Measurements from ENCODE around the gene EXOC6B.

DNA sequence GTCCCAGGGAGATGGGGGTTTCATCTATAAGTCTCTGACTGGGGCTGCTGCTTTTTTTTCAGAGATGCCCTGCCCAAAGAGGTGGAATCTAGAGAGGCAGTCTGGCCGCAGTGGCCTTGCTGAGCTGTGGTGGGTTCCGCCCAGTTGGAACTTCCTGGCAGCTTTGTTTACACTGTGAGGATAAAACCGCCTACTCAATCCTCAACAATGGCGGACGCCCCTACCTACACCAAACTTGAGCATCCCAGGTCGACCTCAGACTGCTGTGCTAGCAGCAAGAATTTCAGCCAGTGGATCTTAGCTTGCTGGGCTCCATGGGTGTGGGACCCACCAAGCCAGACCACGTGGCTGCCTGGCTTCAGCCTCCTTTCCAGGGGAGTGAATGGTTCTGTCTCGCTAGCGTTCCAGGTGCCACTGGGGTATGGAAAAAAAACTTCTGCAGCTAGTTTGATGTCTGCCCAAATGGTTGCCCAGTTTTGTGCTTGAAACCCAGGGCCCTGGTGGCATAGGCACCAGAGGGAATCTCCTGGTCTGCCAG is 525.6 kb downstream of the EXOC6B start:
- TF ChIP-seq, protein P1, sequence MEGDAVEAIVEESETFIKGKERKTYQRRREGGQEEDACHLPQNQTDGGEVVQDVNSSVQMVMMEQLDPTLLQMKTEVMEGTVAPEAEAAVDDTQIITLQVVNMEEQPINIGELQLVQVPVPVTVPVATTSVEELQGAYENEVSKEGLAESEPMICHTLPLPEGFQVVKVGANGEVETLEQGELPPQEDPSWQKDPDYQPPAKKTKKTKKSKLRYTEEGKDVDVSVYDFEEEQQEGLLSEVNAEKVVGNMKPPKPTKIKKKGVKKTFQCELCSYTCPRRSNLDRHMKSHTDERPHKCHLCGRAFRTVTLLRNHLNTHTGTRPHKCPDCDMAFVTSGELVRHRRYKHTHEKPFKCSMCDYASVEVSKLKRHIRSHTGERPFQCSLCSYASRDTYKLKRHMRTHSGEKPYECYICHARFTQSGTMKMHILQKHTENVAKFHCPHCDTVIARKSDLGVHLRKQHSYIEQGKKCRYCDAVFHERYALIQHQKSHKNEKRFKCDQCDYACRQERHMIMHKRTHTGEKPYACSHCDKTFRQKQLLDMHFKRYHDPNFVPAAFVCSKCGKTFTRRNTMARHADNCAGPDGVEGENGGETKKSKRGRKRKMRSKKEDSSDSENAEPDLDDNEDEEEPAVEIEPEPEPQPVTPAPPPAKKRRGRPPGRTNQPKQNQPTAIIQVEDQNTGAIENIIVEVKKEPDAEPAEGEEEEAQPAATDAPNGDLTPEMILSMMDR (IDR thresholded peaks at IDR 0.05; ENCODE audit: low read length), result no peak
- no peak for TF ChIP-seq EZH2 (optimal IDR thresholded peaks at IDR 0.05; ENCODE audit: low read depth, low read length)

Data from MM.1S (cell line).